Pancreas (tissue), 10 donors: ENCODE data around the gene ABCA7. TPM values are rescaled to one million over a fixed set of nuclear protein-coding genes. Genes with fewer than 3 reads are reported as not detected.

Experiments used
- ATAC-seq, 4 donors: fragments of 200-7000 bp; cut with Tn5 transposase; one replicate each; pipeline versions ENCODE4 v1.8.0 to v1.9.1; 2020; ENCODE audit warnings: mild to moderate bottlenecking in 4 of 4, moderate library complexity in 4 of 4
- DNase-seq, 6 donors: peaks; one replicate each; pipeline ENCODE4 v3.0.0-alpha.2; 2020
- FAIRE-seq: peaks from 2 replicates; lab custom pipeline; 2012; peaks lifted over from hg19 to GRCh38; lab: Jason Lieb, UNC
- H3K27ac ChIP-seq, 4 donors: fragments of 200-600 bp; sonication (generic); 1 replicate in 3 of 4; 2 replicates in 1 of 4; pipeline versions ENCODE4 v1.5.0 to v1.8.0; 2020
- H3K27me3 ChIP-seq, 4 donors: fragments of 200-600 bp; one replicate each; pipeline ENCODE4 v1.8.0; 2021
- H3K36me3 ChIP-seq, 3 donors: fragments of 200-600 bp; sonication (generic) in 1 of 3; one replicate each; pipeline versions ENCODE4 v1.5.0 to v1.8.0; 2020 to 2021
- H3K4me1 ChIP-seq, 3 donors: fragments of 200-600 bp; one replicate each; pipeline ENCODE4 v1.8.0; 2021
- H3K4me3 ChIP-seq, 4 donors: fragments of 200-600 bp; sonication (generic) in 2 of 4; one replicate each; pipeline versions ENCODE4 v1.5.0 to v1.8.0; 2020 to 2021
- H3K9me3 ChIP-seq, 4 donors: fragments of 200-600 bp; one replicate each; pipeline ENCODE4 v1.8.0; 2021
- CTCF ChIP-seq, 4 donors: fragments of 200-600 bp; sonication (generic) in 3 of 4; IDR thresholded peaks; one replicate each; pipeline versions ENCODE4 v1.5.0 to v1.8.0; 2021; ENCODE audit warnings: antibody characterized with exemption in 4 of 4
- WGBS, 2 donors: extraction: QIAGEN DNeasy Blood & Tissue Kit; methylation state at CpG; one replicate each; pipeline ENCODE4 v1.1.7; 2013; 5-methylcytosine and 5-hydroxymethylcytosine counted together
- intact Hi-C, 3 donors: fragments of 100-400 bp; cut with DNase I; formaldehyde crosslinking; loops; one replicate each; pipeline versions ENCODE4 v1.11.1 to v1.14.2; 2022
- polyA plus RNA-seq, 2 donors: library from polyadenylated mRNA; stranded (reverse); fragments of 200-250 nt; gene quantifications; one replicate each; pipeline ENCODE4 v1.2.3, GENCODE V29; 2013
- total RNA-seq, 6 donors: library from RNA; stranded (reverse); fragmentation: NEBNext Ultra II Directional in 4 of 6; extraction: Animal tissue kit (Norgen Biotek cat#: 25700) in 4 of 6; gene quantifications; one replicate each; pipeline versions ENCODE4 v1.2.1 to v1.2.4, GENCODE V29; 2021 to 2023
- donor health status: healthy with polysubstance abuse.
- donor health status: DM: no; HTN: no; CAD: no; lungs with moderate emphysema.
- donor health status: DM: no; HTN: no; CAD: no.
- donor health status: control.
- donor health status: control.
- donor health status: Bipolar disorder and iron deficiency.
- donor health status: DM: yes; HTN: yes; CAD: no.
- donor health status: DM: no; HTN: no; CAD: no.
- donor health status: DM: no; HTN: no; CAD: no.
- donor health status: DM: yes; HTN: yes; CAD: no.

The ABCA7 gene
- total and polyA plus RNA-seq, 8 donors = 6.9 to 131 (median 17.8) TPM

DNA sequence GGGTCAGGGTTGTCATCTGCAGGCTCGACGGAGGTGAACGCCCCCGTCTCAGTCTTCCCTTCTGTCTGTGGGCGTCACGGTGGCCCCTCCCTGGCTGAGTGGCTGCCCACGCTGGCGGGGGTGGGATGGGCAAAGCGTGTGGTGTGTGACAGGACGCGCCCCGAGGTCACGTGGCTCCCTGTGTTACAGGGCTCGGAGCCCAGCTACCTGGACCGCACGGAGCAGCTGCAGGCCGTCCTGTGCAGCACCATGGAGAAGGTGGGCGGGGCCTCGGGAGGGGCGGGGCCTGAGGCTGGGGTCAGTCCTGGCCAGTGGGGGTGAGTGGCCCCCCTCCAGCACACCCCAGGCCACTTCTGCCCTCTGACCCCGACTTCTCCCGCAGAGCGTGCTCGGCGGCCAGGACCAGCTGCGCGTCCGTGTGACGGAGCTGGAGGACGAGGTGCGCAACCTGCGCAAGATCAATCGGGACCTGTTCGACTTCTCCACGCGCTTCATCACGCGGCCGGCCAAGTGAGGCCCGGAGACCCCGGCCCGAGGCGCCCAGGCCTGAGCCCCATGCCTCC lies 46.0 kb upstream of the ABCA7 start:
- DNase-seq = peak in 2 of 6 donors; percentile 51 to 81
- Histone ChIP-seq H3K4me1 (no peaks in the 10 kb centered on the region), H3K27me3 (peaks cover 0 to 11% (median 0%) of the 10 kb centered on the region in 4 donors), H3K27ac (no peak overlapping the region), H3K36me3 (no peaks in the 10 kb centered on the region), H3K9me3 (no peaks in the 10 kb centered on the region), H3K4me3 (no peak overlapping the region)
- intact Hi-C loops = no loop called here
- no peak for ATAC-seq
- 89 to 91% methylated on average over 41 to 43 of the region's 43 CpGs for WGBS, 2 donors
- TF ChIP-seq CTCF (IDR thresholded peaks at IDR 0.05) = no peak
- FAIRE-seq = no peak

DNA sequence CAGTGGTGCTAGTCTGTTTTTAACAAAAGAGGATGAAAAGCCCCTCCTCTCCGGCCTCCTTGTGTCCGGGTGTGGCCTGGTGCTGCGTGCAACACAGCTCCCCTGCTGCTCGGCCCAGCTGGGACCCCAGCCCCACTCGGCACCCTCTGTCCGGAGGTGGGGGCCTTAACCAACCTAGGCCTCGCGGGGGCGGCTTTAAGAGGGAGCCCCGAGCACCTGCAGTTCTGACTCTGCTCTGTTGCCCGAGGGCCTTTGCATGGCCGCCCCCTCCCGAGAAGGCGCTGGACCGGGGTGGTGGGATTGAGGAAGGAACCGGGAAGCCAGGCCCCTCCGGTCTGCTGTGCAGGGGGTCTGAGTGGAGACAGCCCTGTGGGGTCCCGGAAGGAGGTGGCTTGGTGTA lies 45.4 kb upstream of the ABCA7 start:
- DNase-seq = peak in 2 of 6 donors; percentile 27 to 75
- no peaks in the 10 kb centered on the region for H3K9me3 ChIP-seq
- ATAC-seq = no peak
- no peak overlapping the region for H3K27ac ChIP-seq
- H3K4me3 ChIP-seq = no peak overlapping the region
- 91 to 95% methylated on average over 18 of the region's 18 CpGs for WGBS, 2 donors
- H3K27me3 ChIP-seq = peaks cover 0 to 11% (median 0%) of the 10 kb centered on the region in 4 donors
- intact Hi-C loops = no loop called here
- no peaks in the 10 kb centered on the region for H3K4me1 ChIP-seq
- FAIRE-seq = no peak
- no peaks in the 10 kb centered on the region for H3K36me3 ChIP-seq
- TF ChIP-seq CTCF (IDR thresholded peaks at IDR 0.05) = no peak

DNA sequence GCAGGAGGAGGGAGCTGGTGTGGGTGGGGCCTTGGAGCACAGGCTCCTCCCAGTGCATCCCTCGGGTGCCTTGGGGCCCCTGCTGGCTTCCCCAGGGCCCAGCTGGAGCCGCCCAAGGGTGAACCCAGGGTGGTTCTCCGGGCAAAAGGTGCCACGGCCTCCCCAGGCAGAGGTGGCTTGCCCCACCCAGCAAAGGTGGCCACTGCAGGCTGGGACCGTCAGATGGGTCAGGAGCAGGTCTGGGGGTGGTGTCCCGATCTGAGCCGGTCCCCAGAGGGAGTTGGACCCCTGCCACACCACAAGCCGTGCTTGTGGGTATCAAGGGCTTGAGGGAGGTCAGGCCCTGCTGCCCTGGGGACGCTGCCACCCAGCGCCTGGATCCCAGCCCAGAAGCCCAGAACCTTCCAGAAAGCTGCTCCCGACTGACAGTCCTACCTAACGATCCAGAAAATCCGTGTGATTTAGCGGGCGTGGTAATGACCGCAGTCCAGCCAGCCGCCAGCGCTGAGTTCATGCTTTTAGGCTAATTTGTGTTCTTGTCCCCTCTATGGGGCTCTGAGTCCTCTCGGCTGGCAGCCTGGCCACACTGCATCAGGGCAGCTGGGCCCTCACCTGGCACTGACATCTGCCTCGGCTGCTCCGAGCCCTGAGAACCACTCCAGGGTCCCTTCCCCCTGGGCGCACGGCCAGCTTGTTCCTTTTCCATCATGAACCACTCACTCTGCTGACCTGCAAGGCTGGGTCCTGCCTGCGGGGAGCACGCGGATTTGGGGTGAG lies 44.7 kb upstream of the ABCA7 start:
- Histone ChIP-seq H3K36me3 (no peaks in the 10 kb centered on the region), H3K4me3 (no peak overlapping the region), H3K27me3 (peaks cover 0 to 11% (median 0%) of the 10 kb centered on the region in 4 donors), H3K4me1 (no peaks in the 10 kb centered on the region), H3K9me3 (no peaks in the 10 kb centered on the region), H3K27ac (peak overlapping the region in 1 of 4 donors; percentile 11)
- no peak for FAIRE-seq
- peak in 3 of 6 donors; percentile 33 to 88 (median 42) for DNase-seq
- WGBS, 2 donors = 55 to 61% methylated on average over 26 of the region's 26 CpGs
- peak in 3 of 4 donors; percentile 12 to 57 (median 39) for ATAC-seq
- no peak for TF ChIP-seq CTCF (IDR thresholded peaks at IDR 0.05)
- intact Hi-C loops = no loop called here

DNA sequence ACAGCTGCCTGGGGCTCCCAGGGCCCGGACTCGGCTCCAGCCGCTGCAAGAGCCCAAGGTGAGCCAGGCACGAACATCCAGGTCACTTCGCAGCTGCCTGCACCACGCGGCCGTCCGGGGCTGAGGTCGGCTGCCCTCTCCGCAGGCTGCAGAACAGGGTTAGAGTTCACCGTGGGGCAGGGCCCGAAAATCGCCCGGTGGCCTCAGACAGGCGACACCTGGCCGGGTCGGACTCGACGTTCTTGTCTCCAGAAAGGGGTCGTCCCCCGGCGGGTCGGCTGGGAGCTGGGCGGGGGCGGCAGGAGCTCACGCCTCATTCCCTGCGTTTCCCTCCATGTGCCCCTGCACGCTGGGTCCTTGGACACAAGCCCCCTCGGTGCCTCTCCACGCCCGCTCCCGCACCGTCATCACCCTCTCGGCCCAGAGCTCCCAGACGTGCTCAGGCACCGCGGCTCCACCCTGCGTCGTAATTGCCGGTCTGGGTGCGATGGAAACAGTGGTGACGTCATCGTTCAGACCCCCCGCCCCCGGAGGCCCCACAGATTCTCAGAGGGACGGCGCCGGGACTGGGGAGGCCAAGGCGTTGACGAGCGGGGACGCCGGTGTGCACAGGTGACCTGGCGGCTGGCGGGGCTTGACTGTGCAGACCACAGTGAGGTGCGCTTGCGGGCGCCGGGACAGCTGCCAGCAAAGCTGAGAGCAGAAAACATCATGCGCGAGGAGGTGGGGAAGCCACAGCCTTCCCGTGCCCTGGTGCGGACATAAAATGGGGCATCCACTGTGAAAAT lies 43.7 kb upstream of the ABCA7 start:
- DNase-seq (peak in 2 of 6 donors; percentile 41 to 80), ATAC-seq (peak in 3 of 4 donors; percentile 40 to 49 (median 42)), FAIRE-seq (no peak)
- Histone ChIP-seq H3K27me3 (peaks cover 0 to 16% (median 2%) of the 10 kb centered on the region in 4 donors), H3K9me3 (no peaks in the 10 kb centered on the region), H3K4me3 (peak overlapping the region in 1 of 4 donors; percentile 12), H3K36me3 (no peaks in the 10 kb centered on the region), H3K4me1 (no peaks in the 10 kb centered on the region), H3K27ac (no peak overlapping the region)
- TF ChIP-seq CTCF (IDR thresholded peaks at IDR 0.05) = no peak
- 7% methylated on average over 57 to 64 of the region's 64 CpGs for WGBS, 2 donors
- intact Hi-C loops = no loop called here
